SH-SY5Y (cell line): ENCODE results near the gene SNX17.

Experiments used
- GATA2 ChIP-seq: IDR thresholded peaks from 2 replicates; pipeline ENCODE4 v1.6.1; 2011; ENCODE audit warnings: mild to moderate bottlenecking, low read depth, low read length
- GATA3 ChIP-seq: IDR thresholded peaks from 2 replicates; pipeline ENCODE4 v1.6.1; 2011; ENCODE audit warnings: low read depth, mild to moderate bottlenecking, low read length, moderate library complexity

DNA sequence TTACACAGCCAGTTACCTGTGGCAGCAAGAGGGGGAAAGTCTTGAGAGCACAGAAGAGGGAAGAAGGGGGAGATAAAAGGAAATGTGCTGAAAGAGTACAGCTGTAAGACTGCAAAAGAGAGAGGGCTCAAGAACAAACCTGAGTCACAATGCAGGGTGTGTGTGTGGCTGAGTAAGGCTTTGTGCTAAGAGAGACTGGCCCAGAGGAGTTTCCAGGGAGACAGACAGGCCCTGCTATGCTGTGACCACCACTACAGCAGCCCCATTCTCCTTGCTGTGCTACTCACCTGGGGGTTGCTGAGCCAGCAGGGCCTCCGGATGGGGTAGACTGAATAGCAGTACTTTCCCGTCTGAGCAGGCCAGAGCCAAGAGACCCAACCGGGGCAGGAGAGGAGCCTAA, 35.1 kb upstream of the SNX17 start:
- TF ChIP-seq GATA2 (no peak), GATA3 (no peak)
